ENCODE measurements around the gene ATP2B3. TPM values are rescaled to one million over a fixed set of nuclear protein-coding genes. Genes with fewer than 3 reads are reported as not detected.
A peak's percentile ranks its signal among the peaks of the same experiment; 100 is the strongest.

The ATP2B3 gene
- total and polyA plus RNA-seq, 7 experiments from 2014 or later = not detected

DNA sequence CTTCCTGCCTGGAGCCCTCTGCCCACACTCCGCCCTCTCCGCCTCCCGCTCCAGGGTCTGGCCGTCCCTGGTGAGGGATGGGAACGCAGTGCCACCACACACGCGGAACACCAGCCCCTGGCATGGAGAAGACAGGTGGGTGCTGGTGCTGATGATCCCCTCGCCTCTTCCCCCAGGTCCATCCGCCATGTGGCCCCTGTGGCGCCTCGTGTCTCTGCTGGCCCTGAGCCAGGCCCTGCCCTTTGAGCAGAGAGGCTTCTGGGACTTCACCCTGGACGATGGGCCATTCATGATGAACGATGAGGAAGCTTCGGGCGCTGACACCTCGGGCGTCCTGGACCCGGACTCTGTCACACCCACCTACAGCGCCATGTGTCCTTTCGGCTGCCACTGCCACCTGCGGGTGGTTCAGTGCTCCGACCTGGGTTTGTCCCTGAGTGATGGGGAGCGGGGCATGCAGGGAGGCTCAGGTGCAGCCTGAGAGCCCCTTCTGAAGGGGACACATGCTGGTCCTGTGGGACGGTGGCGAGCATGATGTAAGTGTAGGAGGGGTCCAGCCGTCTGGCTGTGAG is 12.9 kb upstream of the ATP2B3 start:
- CTCF ChIA-PET = no interaction called here
- Mint-ChIP-seq H3K9me3 (peaks cover 0 to 4% (median 0%) of the 10 kb centered on the region in 11 donors), H3K36me3 (no peaks in the 10 kb centered on the region), H3K27ac (no peak overlapping the region), H3K27me3 (no peaks in the 10 kb centered on the region), H3K4me3 (no peak overlapping the region), H3K4me1 (peaks cover 0 to 6% (median 0%) of the 10 kb centered on the region in 7 donors)
- H3K36me3 ChIP-seq (ENCODE audit: control insufficient read depth in 2 of 3, insufficient read depth in 3 of 3, low read length in 3 of 3) = no peaks in the 10 kb centered on the region
- no peak overlapping the region for H3K27ac ChIP-seq (ENCODE audit: low read depth, low read length)
- H3K9me3 ChIP-seq (ENCODE audit: control insufficient read depth in 2 of 3, low read length in 3 of 3) = no peaks in the 10 kb centered on the region
- H3K4me3 ChIP-seq (ENCODE audit: low read length) = no peak overlapping the region
- intact Hi-C loops (cut with micrococcal nuclease) = no loop called here
- DNase-seq (no peak), ATAC-seq (no peak)
- POLR2A ChIA-PET = no interaction called here
- H3K4me1 ChIP-seq (ENCODE audit: control insufficient read depth in 2 of 2, insufficient read depth in 2 of 2, low read length in 2 of 2) = peaks cover 0 to 4% of the 10 kb centered on the region in 2 donors
- H3K27me3 ChIP-seq (ENCODE audit: control insufficient read depth in 2 of 2, insufficient read depth in 2 of 2, low read length in 2 of 2) = no peaks in the 10 kb centered on the region

DNA sequence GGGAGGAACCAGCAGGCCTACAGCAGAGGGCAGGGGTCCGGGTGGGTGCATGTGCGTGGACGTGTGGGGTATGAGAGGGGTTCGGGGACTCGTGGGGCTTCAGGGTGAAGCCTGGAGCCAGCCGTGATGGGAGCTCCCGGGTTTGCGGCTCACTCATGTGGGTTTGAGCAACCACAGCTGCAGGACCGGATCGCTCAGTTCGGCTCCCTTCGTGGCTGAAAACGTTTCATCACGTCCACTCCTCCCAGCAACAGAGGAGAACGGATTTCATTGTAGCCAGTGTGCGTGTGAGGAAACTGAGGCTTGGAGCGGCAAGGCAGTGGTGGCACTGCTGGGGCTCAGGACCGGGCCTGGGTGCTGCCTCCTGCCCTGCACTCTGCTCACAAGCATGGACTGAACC is 12.1 kb upstream of the ATP2B3 start:
- ATAC-seq (no peak), DNase-seq (no peak)
- ChIA-PET CTCF (interaction anchor here (0.6 to 2.9 kb wide), 2 partner anchors 44 to 564 kb away, joined by 5 to 14 read pairs; no protein-coding TSS in a partner anchor), POLR2A (no interaction called here)
- H3K4me1 ChIP-seq (ENCODE audit: control insufficient read depth in 2 of 2, insufficient read depth in 2 of 2, low read length in 2 of 2) = peaks cover 0 to 4% of the 10 kb centered on the region in 2 donors
- H3K27ac ChIP-seq (ENCODE audit: low read depth, low read length) = no peak overlapping the region
- no peaks in the 10 kb centered on the region for H3K27me3 ChIP-seq (ENCODE audit: control insufficient read depth in 2 of 2, insufficient read depth in 2 of 2, low read length in 2 of 2)
- intact Hi-C loops (cut with micrococcal nuclease) = no loop called here
- Mint-ChIP-seq H3K9me3 (peaks cover 0 to 4% (median 0%) of the 10 kb centered on the region in 11 donors), H3K27ac (no peak overlapping the region), H3K4me1 (peaks cover 0 to 6% (median 0%) of the 10 kb centered on the region in 7 donors), H3K27me3 (no peaks in the 10 kb centered on the region), H3K36me3 (no peaks in the 10 kb centered on the region), H3K4me3 (no peak overlapping the region)
- H3K9me3 ChIP-seq (ENCODE audit: control insufficient read depth in 2 of 3, low read length in 3 of 3) = no peaks in the 10 kb centered on the region
- no peak overlapping the region for H3K4me3 ChIP-seq (ENCODE audit: low read length)
- H3K36me3 ChIP-seq (ENCODE audit: control insufficient read depth in 2 of 3, insufficient read depth in 3 of 3, low read length in 3 of 3) = no peaks in the 10 kb centered on the region

DNA sequence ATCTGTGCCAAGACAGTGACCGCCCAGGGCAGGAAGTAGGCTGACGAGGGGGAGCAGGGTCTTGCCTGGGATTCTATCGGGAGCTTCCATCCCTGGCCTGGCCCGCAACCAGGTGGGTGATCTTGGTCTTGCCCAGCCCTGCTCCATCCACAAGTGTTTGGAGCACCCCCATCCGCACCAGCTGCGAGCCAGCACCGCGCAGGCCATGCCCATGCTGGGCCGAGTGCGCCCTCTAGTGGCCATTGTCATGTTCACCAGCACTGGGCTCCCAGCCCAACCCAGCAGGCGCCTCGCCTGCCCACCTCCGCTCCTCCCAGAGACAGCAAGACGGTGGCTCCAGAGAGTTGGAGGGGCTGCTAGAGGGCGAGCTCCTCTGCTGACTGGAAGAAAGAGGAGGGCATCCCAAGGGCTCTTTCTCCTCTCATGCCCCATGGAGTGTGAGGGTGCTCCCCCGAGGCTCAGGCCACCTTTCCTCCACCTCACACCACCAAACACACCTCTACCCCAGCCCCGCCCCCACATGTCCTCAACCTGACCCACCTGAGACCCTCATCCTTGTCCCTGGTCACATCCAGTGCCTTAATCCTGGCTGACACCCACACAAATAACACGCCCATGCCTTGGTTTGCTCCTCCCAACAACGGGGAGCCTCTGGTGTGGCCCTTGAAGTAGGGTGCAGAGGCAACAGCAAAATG is 9.8 kb upstream of the ATP2B3 start:
- Histone ChIP-seq H3K27me3 (ENCODE audit: control insufficient read depth in 2 of 2, insufficient read depth in 2 of 2, low read length in 2 of 2) (no peaks in the 10 kb centered on the region), H3K9me3 (ENCODE audit: control insufficient read depth in 2 of 3, low read length in 3 of 3) (no peaks in the 10 kb centered on the region), H3K27ac (ENCODE audit: low read depth, low read length) (no peak overlapping the region), H3K36me3 (ENCODE audit: control insufficient read depth in 2 of 3, insufficient read depth in 3 of 3, low read length in 3 of 3) (no peaks in the 10 kb centered on the region), H3K4me1 (ENCODE audit: control insufficient read depth in 2 of 2, insufficient read depth in 2 of 2, low read length in 2 of 2) (peaks cover 0 to 4% of the 10 kb centered on the region in 2 donors), H3K4me3 (ENCODE audit: low read length) (no peak overlapping the region)
- CTCF ChIA-PET = interaction anchor here (0.6 to 2.9 kb wide), 17 partner anchors 14 to 566 kb away, joined by 3 to 14 read pairs (median 3); partner anchors contain the start of gene HAUS7
- H3K4me3 Mint-ChIP-seq = peak overlapping the region in 2 of 10 donors; percentile 9 to 13
- intact Hi-C loops (cut with micrococcal nuclease) = loop anchor here (1.0 kb wide), 5 partner anchors 37 to 566 kb away; partner anchors contain the start of gene HAUS7 (in 2 of the 2)
- peaks cover 0 to 6% (median 0%) of the 10 kb centered on the region in 7 donors for H3K4me1 Mint-ChIP-seq
- ATAC-seq (peak; percentile 99), DNase-seq (peak; percentile 67 to 83 (median 77))
- H3K36me3 Mint-ChIP-seq = no peaks in the 10 kb centered on the region
- no peaks in the 10 kb centered on the region for H3K27me3 Mint-ChIP-seq
- no peaks in the 10 kb centered on the region for H3K9me3 Mint-ChIP-seq
- peak overlapping the region in 2 of 9 donors; percentile 32 to 46 for H3K27ac Mint-ChIP-seq
- POLR2A ChIA-PET = interaction anchor here (0.7 to 1.3 kb wide), 3 partner anchors 38 to 566 kb away, joined by 3 to 4 read pairs (median 3); no protein-coding TSS in a partner anchor

DNA sequence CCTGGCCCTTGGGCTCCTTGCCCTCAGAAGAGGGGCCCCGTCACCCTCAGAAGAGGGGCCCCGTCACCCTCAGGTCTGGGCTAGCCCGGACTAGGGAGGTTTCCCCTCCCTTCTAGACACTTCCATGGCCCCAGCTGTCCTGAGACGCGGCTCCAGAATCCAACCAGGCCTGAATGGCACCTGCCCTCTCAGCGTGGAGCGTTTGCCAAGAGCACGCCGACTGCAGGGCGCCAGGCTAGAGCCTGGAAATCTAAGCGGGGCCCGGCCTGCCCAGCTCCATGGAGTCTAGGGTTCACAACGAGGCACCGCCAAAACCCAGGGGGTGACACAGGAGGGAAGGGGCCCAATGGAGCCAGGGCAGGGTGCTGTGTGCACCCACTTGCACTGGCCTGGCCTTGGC is 7.8 kb upstream of the ATP2B3 start:
- H3K27me3 Mint-ChIP-seq = no peaks in the 10 kb centered on the region
- DNase-seq (no peak), ATAC-seq (no peak)
- Histone ChIP-seq H3K9me3 (ENCODE audit: control insufficient read depth in 2 of 3, low read length in 3 of 3) (no peaks in the 10 kb centered on the region), H3K36me3 (ENCODE audit: control insufficient read depth in 2 of 3, insufficient read depth in 3 of 3, low read length in 3 of 3) (no peaks in the 10 kb centered on the region), H3K4me1 (ENCODE audit: control insufficient read depth in 2 of 2, insufficient read depth in 2 of 2, low read length in 2 of 2) (peaks cover 0 to 4% of the 10 kb centered on the region in 2 donors), H3K27me3 (ENCODE audit: control insufficient read depth in 2 of 2, insufficient read depth in 2 of 2, low read length in 2 of 2) (no peaks in the 10 kb centered on the region), H3K27ac (ENCODE audit: low read depth, low read length) (no peak overlapping the region), H3K4me3 (ENCODE audit: low read length) (no peak overlapping the region)
- no peak overlapping the region for H3K4me3 Mint-ChIP-seq
- no peak overlapping the region for H3K27ac Mint-ChIP-seq
- no peaks in the 10 kb centered on the region for H3K9me3 Mint-ChIP-seq
- peaks cover 0 to 6% (median 0%) of the 10 kb centered on the region in 7 donors for H3K4me1 Mint-ChIP-seq
- ChIA-PET CTCF (interaction anchor here (0.7 to 1.0 kb wide), 2 partner anchors 49 to 120 kb away, joined by 3 to 6 read pairs; no protein-coding TSS in a partner anchor), POLR2A (no interaction called here)
- intact Hi-C loops (cut with micrococcal nuclease) = no loop called here
- H3K36me3 Mint-ChIP-seq = no peaks in the 10 kb centered on the region

DNA sequence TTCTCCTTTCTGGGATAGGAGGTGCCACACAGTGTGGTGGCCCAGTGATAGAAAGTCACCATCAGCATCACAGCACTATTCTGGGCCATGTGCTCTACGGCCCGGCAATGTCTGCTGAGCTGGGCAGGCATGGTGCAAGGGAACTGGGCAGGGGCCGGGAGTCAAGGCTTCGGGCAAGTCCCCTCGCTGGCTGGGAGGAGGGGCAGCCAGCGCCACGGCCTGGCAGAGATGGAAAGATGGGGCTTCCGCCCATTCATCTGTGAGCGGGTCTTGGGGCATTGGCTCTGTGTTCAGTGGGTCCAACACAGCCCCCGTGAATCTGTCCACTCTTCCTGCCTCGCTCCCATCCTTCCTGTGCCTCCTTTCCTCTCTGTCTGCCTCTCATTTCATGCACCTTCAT is 7.1 kb upstream of the ATP2B3 start:
- intact Hi-C loops (cut with micrococcal nuclease) = no loop called here
- H3K9me3 ChIP-seq (ENCODE audit: control insufficient read depth in 2 of 3, low read length in 3 of 3) = no peaks in the 10 kb centered on the region
- POLR2A ChIA-PET = no interaction called here
- H3K36me3 ChIP-seq (ENCODE audit: control insufficient read depth in 2 of 3, insufficient read depth in 3 of 3, low read length in 3 of 3) = no peaks in the 10 kb centered on the region
- Mint-ChIP-seq H3K9me3 (no peaks in the 10 kb centered on the region), H3K4me3 (no peak overlapping the region), H3K36me3 (no peaks in the 10 kb centered on the region), H3K27me3 (no peaks in the 10 kb centered on the region), H3K27ac (peak overlapping the region in 1 of 9 donors; percentile 33), H3K4me1 (peaks cover 0 to 6% (median 0%) of the 10 kb centered on the region in 7 donors)
- H3K4me1 ChIP-seq (ENCODE audit: control insufficient read depth in 2 of 2, insufficient read depth in 2 of 2, low read length in 2 of 2) = peaks cover 0 to 4% of the 10 kb centered on the region in 2 donors
- CTCF ChIA-PET = interaction anchor here (0.5 to 0.7 kb wide), 2 partner anchors 120 to 550 kb away, joined by 3 read pairs; no protein-coding TSS in a partner anchor
- ATAC-seq (no peak), DNase-seq (no peak)
- H3K4me3 ChIP-seq (ENCODE audit: low read length) = no peak overlapping the region
- H3K27me3 ChIP-seq (ENCODE audit: control insufficient read depth in 2 of 2, insufficient read depth in 2 of 2, low read length in 2 of 2) = no peaks in the 10 kb centered on the region
- H3K27ac ChIP-seq (ENCODE audit: low read depth, low read length) = no peak overlapping the region

DNA sequence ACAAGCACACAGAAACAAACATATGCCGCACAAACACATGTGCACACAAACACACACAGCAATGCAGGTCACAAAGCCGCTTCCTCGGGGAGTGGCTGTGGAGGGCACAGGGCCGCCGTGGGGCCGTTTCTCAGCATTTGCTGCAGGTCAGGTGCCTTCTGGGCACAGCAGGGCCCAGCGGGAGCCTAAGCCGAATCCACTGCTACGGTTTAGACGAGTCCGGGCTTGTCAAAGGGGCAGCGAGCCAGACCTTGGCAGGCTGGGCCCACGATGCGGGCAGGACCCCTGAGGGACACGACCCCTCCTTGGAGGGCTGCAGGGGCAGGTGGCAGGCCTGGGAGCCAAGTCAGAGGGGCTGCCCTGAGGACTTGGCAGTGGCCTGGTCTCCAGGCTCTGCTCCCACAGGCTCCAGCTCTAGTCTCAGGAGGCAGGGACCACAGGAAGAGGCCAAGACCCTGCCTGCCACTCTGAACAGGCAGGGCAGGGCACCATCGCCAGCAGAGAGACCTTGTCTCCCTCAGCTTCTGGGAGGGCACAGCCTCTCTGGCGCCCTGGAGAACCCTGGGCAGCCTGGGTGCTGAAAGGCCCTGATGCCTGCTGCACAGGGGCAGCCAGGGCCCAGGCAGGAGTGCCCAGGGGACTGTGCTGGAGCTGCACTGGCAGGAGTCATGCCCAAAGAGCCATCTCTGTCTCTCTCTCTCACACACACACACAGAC is 5.5 kb upstream of the ATP2B3 start:
- Histone ChIP-seq H3K4me3 (ENCODE audit: low read length) (no peak overlapping the region), H3K4me1 (ENCODE audit: control insufficient read depth in 2 of 2, insufficient read depth in 2 of 2, low read length in 2 of 2) (peaks cover 0 to 4% of the 10 kb centered on the region in 2 donors), H3K27me3 (ENCODE audit: control insufficient read depth in 2 of 2, insufficient read depth in 2 of 2, low read length in 2 of 2) (no peaks in the 10 kb centered on the region), H3K9me3 (ENCODE audit: control insufficient read depth in 2 of 3, low read length in 3 of 3) (no peaks in the 10 kb centered on the region), H3K36me3 (ENCODE audit: control insufficient read depth in 2 of 3, insufficient read depth in 3 of 3, low read length in 3 of 3) (no peaks in the 10 kb centered on the region), H3K27ac (ENCODE audit: low read depth, low read length) (no peak overlapping the region)
- Mint-ChIP-seq H3K27ac (no peak overlapping the region), H3K27me3 (peaks cover 3 to 10% (median 8%) of the 10 kb centered on the region in 5 donors), H3K9me3 (peaks cover 0 to 2% (median 0%) of the 10 kb centered on the region in 11 donors), H3K4me1 (peaks cover 0 to 7% (median 5%) of the 10 kb centered on the region in 7 donors), H3K4me3 (no peak overlapping the region), H3K36me3 (no peaks in the 10 kb centered on the region)
- ATAC-seq (no peak), DNase-seq (no peak)
- ChIA-PET POLR2A (no interaction called here), CTCF (no interaction called here)
- intact Hi-C loops (cut with micrococcal nuclease) = no loop called here

Measured in naive thymus-derived CD4-positive, alpha-beta T cell (primary cell).